GM11168 (cell line): ENCODE data around the gene ATN1.

Source experiments
- in situ Hi-C: fragments of 300-500 bp; cut with MboI; formaldehyde crosslinking; loops from one replicate; pipeline ENCODE4 v1.12.0; 2022; ENCODE audit warnings: low sequenced_read_pairs; ENCODE audit not compliant: unreplicated experiment

ATN1 gene

DNA sequence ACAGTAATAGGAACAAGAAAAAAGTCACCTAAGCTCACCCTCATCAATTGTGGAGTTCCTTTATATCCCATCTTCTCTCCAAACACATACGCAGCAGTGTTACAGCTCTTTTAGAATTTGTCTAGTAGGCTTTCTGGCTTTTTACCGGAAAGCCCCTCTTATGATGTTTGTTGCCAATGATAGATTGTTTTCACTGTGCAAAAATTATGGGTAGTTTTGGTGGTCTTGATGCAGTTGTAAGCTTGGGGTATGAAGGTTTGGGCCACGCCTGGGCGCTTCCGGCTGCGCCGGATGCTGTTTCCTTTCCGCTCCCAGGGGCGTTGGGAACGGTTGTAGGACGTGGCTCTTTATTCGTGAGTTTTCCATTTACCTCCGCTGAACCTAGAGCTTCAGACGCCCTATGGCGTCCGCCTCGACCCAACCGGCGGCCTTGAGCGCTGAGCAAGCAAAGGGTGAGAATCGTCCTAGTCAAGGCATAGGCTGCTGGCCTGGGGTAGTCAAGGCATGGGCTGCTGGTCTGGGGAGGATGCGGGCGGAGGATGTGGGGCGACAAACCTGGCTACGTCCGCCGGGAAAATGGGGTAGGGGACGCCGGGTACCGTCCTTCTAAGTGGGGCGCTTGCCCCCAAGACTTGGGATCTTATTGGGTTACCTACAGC, 16.1 kb downstream of the ATN1 start, which contains the start of the genes C12orf57 and RNU7-1:
Gene C12orf57, plus strand, starts transcription at position 301 of the 659 bp plus-strand sequence. Its CDS starts 100 bp downstream, at position 401.
Gene RNU7-1, plus strand, starts transcription at position 95 of the 659 bp plus-strand sequence.
- in situ Hi-C loops, result no loop called here

GRCh38 chr12:6944381-6945186, 16.8 kb downstream of the ATN1 start:
- in situ Hi-C loops, result no loop called here

DNA sequence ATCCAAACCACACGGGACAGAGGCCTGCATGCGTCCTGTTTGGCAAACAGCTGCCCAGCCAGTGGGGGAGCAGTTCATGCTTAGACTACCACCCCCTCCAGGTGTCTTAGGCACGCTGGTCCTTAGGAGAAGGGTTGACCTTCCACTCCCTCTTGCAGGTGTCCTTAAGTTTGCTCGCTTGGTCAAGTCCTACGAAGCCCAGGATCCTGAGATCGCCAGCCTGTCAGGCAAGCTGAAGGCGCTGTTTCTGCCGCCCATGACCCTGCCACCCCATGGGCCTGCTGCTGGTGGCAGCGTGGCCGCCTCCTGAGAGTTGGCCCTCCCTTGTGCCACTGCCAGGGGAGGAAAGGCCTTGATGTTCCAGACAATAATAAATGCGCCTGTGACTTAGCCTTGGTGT, 17.9 kb downstream of the ATN1 start:
- in situ Hi-C loops, result no loop called here

DNA sequence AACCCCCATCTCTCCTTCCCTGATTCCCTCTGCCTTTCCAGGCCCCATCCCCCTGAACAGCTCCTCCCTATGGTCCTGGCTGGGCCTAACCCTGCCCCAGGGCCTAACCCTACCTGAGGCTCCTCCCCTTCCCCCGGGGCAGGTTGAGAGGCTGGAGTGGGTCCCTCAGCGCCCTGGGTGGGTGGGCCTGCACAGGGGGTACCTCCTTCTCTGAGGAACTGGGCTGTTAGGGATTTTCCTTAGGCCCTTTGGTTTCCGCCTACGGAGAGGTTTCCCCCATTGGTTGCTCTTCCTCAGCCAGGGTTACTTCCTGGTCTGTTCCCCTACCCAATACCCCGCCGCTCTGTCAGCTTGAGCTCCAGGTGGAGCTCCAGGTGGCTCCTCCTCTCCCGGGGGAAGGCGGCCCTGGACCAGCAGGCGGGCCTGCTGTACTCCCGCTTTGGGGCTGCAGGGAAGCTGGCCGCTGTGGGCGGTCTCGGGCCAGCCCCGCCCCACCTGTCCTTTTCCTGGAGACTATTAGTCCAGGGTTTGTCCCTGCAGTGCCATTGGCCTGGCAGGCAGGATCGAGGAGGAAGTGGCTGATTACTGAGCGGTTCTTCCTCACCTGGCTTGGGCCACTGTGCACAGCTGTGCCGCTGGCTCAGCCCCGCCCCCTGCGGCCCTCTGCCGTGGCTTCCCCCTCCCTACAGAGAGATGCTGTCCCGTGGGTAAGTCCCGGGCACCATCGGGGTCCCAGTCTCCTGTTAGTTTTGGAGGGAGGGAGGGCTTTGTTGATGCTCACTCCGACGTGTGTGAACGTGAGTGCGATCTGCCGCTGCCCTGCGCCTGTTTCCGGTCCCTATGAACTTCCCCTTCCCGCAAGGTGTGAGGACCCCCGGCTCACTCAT, 18.5 kb downstream of the ATN1 start:
- in situ Hi-C loops, result no loop called here

GRCh38 chr12:6946920-6947374, 19.2 kb downstream of the ATN1 start:
- in situ Hi-C loops, result no loop called here

DNA sequence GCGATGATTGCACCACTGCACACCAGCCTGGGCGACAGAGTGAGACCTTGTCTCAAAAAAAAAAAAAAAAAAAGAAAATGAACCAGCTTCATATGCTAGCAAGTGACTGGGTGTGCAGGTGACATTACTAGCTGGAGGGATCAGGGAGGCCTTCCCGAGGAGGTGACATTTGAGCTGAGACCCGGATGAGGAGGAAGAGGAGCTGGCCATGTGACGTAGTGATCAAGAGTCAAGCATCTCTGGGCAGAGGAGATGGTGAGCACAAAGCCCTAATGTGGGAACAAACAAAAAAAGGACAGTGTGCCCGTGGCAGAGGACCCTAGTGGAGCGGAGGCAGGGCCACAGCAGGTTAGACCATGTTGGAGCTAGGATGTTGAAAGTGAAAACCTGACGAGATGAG, 19.9 kb downstream of the ATN1 start:
- in situ Hi-C loops, result no loop called here

GRCh38 chr12:6948873-6949594, 21.3 kb downstream of the ATN1 start:
- in situ Hi-C loops, result no loop called here

DNA sequence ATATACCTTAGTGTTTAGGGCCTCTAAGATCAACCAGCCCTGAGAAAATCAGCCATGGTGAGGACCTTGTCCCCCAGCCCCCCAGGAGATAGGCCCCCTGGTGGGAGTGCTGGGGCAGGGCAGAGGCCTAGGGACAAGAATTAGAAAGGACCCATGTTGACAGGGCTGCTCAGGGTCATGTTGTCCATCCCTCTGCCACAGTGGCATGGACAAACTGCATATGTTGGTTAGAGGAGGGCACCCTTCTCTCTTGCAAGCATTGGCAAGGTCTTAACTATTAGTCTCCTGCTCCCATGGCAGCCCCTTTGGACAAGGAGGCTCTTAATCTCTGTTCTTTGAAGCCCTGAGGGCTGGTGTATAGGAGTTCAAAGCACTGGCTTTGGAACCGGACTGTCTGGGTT, 22.6 kb downstream of the ATN1 start:
- in situ Hi-C loops, result no loop called here

GRCh38 chr12:6950811-6951540, 23.2 kb downstream of the ATN1 start, which contains the start of gene PTPN6:
Gene PTPN6, plus strand, starts transcription at chr12:6951356. Its CDS starts 157 bp downstream, at chr12:6951513.
- in situ Hi-C loops, result no loop called here

- in situ Hi-C loops, result no loop called here
Measured at GRCh38 chr12:6951551-6952120, 23.9 kb downstream of the ATN1 start.

- in situ Hi-C loops, result no loop called here
Measured at GRCh38 chr12:6952121-6952862, 24.5 kb downstream of the ATN1 start.

- in situ Hi-C loops, result no loop called here
Measured at GRCh38 chr12:6952863-6953441, 25.2 kb downstream of the ATN1 start.

- in situ Hi-C loops, result no loop called here
Measured at GRCh38 chr12:6953442-6954315, 25.9 kb downstream of the ATN1 start.

DNA sequence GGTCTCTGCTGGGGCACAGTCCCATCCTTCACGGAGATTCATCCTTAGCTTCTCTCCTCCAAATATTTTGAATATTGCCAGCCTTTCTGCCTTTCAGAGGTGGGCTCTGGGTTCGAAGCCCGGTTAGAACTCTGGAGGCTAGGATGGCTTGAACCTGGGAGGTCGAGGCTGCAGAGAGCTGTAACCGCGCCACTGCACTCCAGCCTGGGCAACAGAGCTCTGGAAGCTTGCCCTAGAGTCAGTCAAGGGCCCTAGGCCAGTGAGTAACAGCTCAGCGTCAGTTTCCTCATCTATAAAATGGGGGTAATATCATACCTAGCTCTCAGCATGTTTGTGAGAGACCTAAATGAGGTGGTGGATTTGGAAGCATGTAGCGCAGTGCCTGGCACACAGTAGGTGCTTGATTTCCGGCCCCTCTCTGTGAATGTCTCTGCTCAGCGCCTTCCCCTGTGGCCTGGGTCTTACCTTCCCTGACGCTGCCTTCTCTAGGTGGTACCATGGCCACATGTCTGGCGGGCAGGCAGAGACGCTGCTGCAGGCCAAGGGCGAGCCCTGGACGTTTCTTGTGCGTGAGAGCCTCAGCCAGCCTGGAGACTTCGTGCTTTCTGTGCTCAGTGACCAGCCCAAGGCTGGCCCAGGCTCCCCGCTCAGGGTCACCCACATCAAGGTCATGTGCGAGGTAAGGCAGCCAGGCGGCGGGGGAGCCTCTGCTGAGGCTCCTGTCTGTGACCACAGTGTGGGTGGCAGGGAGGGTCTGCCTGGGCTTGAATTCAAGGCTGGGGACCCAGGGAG, 26.8 kb downstream of the ATN1 start:
- in situ Hi-C loops, result no loop called here

- in situ Hi-C loops, result no loop called here
Measured at GRCh38 chr12:6955108-6956020, 27.6 kb downstream of the ATN1 start.
